Effector memory CD4-positive, alpha-beta T cell (primary cell): ENCODE results near the gene MPI.

Experiments
- DNase-seq, 3 donors: peaks; one replicate each; pipeline ENCODE4 v3.0.0-alpha.2; 2020
- H3K27ac ChIP-seq: 2 replicates; pipeline ENCODE4 v1.7.0; 2013; ENCODE audit warnings: mild to moderate bottlenecking, low read length, moderate library complexity; ENCODE audit not compliant: insufficient read depth, poor library complexity, severe bottlenecking
- H3K27me3 ChIP-seq: replicated peaks from 2 replicates; pipeline ENCODE4 v1.7.0; 2013; ENCODE audit warnings: mild to moderate bottlenecking, low read length; ENCODE audit not compliant: insufficient read depth, control insufficient read depth, poor library complexity, severe bottlenecking
- H3K36me3 ChIP-seq: 2 replicates; pipeline ENCODE4 v1.7.0; 2013; ENCODE audit warnings: mild to moderate bottlenecking, low read length, moderate library complexity; ENCODE audit not compliant: control insufficient read depth, insufficient read depth
- H3K4me1 ChIP-seq: 2 replicates; pipeline ENCODE4 v1.7.0; 2013; ENCODE audit warnings: low read length, mild to moderate bottlenecking; ENCODE audit not compliant: control insufficient read depth, insufficient read depth, poor library complexity, severe bottlenecking
- H3K4me3 ChIP-seq: 2 replicates; pipeline ENCODE4 v1.7.0; 2013; ENCODE audit warnings: low read length, low read depth, mild to moderate bottlenecking; ENCODE audit not compliant: insufficient read depth, poor library complexity, severe bottlenecking
- H3K9me3 ChIP-seq: 2 replicates; pipeline ENCODE4 v1.7.0; 2013; ENCODE audit warnings: mild to moderate bottlenecking, low read length, moderate library complexity; ENCODE audit not compliant: control insufficient read depth
- total RNA-seq, 3 donors: gene quantifications; one replicate each; lab custom pipeline; 2026; lab: John Stamatoyannopoulos, UW

Gene MPI, protein sequence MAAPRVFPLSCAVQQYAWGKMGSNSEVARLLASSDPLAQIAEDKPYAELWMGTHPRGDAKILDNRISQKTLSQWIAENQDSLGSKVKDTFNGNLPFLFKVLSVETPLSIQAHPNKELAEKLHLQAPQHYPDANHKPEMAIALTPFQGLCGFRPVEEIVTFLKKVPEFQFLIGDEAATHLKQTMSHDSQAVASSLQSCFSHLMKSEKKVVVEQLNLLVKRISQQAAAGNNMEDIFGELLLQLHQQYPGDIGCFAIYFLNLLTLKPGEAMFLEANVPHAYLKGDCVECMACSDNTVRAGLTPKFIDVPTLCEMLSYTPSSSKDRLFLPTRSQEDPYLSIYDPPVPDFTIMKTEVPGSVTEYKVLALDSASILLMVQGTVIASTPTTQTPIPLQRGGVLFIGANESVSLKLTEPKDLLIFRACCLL
- 32.9 to 42.6 (median 36.1) reads per million in 3 donors for total RNA-seq

- Histone ChIP-seq H3K9me3 (no peaks in the 10 kb centered on the region), H3K4me3 (peak within 1 kb of the TSS; percentile 94), H3K36me3 (peaks cover 7% of the 10 kb centered on the region), H3K27ac (peak within 1 kb of the TSS; percentile 79), H3K4me1 (peaks cover 26% of the 10 kb centered on the region), H3K27me3 (no peaks in the 10 kb centered on the region)
- peak; percentile 67 to 80 (median 73) for DNase-seq
Observed at GRCh38 chr15:74889883-74890664, at the start of gene MPI. Gene MPI, plus strand, starts transcription at chr15:74890042. Its CDS starts 32 bp downstream, at chr15:74890074.

- Histone ChIP-seq H3K27ac (no peak overlapping the region), H3K4me3 (no peak overlapping the region), H3K36me3 (peaks cover 43% of the 10 kb centered on the region), H3K4me1 (peaks cover 38% of the 10 kb centered on the region), H3K27me3 (no peaks in the 10 kb centered on the region), H3K9me3 (no peaks in the 10 kb centered on the region)
- no peak for DNase-seq
Observed at GRCh38 chr15:74840851-74841775, 48.7 kb upstream of the MPI start.

GRCh38 chr15:74841891-74842373 is 47.9 kb upstream of the MPI start:
- H3K4me3 ChIP-seq, result peak overlapping the region; percentile 88
- H3K9me3 ChIP-seq, result no peaks in the 10 kb centered on the region
- no peaks in the 10 kb centered on the region for H3K27me3 ChIP-seq
- no peak for DNase-seq
- no peak overlapping the region for H3K27ac ChIP-seq
- H3K4me1 ChIP-seq, result peaks cover 38% of the 10 kb centered on the region
- H3K36me3 ChIP-seq, result peaks cover 38% of the 10 kb centered on the region

- DNase-seq, result peak; percentile 87 to 89 (median 87)
- peak within 1 kb of the TSS; percentile 88 for H3K4me3 ChIP-seq
- peaks cover 38% of the 10 kb centered on the region for H3K4me1 ChIP-seq
- H3K27ac ChIP-seq, result peak within 1 kb of the TSS; percentile 73
- peaks cover 36% of the 10 kb centered on the region for H3K36me3 ChIP-seq
- no peaks in the 10 kb centered on the region for H3K9me3 ChIP-seq
- no peaks in the 10 kb centered on the region for H3K27me3 ChIP-seq
Observed at GRCh38 chr15:74842581-74843444, 47.0 kb upstream of the MPI start, which contains the start of gene ULK3. Gene ULK3, minus strand, starts transcription at chr15:74843156. Its CDS starts 51 bp downstream, at chr15:74843105.

- peaks cover 38% of the 10 kb centered on the region for H3K4me1 ChIP-seq
- H3K27ac ChIP-seq, result peak overlapping the region; percentile 73
- H3K36me3 ChIP-seq, result peaks cover 37% of the 10 kb centered on the region
- no peak for DNase-seq
- H3K27me3 ChIP-seq, result no peaks in the 10 kb centered on the region
- no peaks in the 10 kb centered on the region for H3K9me3 ChIP-seq
- H3K4me3 ChIP-seq, result peak overlapping the region; percentile 38
Observed at GRCh38 chr15:74843445-74843828, 46.4 kb upstream of the MPI start.

DNA sequence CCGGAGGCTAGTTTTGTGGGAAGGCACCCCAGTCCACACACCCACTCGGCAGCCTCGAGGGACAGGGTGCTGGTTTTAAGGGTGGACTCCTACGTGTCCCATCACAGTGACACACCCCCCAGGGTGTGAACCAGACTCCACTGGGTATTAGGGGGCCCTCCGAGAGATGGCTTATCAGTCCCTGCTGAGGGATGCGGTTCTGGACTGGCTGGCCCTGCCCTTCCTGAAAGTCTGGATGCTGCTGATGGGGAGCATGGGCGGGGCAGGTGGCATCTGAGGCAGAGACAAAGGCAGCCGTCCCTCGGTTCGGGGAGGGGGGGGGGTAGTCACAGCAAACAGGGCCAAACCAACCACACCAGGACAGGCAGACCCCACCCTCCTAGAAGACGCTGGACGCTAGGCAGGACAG is 45.9 kb upstream of the MPI start:
- DNase-seq, result peak in 2 of 3 donors; percentile 3 to 9
- Histone ChIP-seq H3K4me1 (peaks cover 38% of the 10 kb centered on the region), H3K4me3 (peak overlapping the region; percentile 38), H3K36me3 (peaks cover 35% of the 10 kb centered on the region), H3K9me3 (no peaks in the 10 kb centered on the region), H3K27ac (peak overlapping the region; percentile 73), H3K27me3 (no peaks in the 10 kb centered on the region)

GRCh38 chr15:74844319-74845207 is 45.3 kb upstream of the MPI start:
- Histone ChIP-seq H3K36me3 (peaks cover 29% of the 10 kb centered on the region), H3K4me1 (peaks cover 38% of the 10 kb centered on the region), H3K9me3 (no peaks in the 10 kb centered on the region), H3K4me3 (no peak overlapping the region), H3K27ac (peak overlapping the region; percentile 73), H3K27me3 (no peaks in the 10 kb centered on the region)
- DNase-seq, result no peak

DNA sequence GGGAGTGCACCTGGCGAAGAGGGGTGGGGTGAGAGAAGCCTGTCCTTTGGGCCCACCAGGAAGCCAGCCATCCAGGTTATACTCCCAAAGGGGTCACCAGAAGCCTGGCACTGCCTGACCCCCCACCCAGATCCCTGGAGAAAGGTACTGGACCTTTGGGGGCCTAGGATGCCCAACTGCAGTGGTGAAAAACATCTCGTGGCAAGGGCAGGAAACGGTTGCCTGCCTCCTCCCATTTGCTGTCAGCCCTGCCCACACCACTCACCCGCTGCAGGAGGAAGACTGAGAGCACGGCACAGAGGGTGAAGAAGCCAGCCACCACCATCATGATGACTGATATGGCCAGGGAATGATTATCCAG is 44.7 kb upstream of the MPI start:
- DNase-seq, result peak in 1 of 3 donors; percentile 31
- Histone ChIP-seq H3K4me3 (no peak overlapping the region), H3K4me1 (peaks cover 38% of the 10 kb centered on the region), H3K36me3 (peaks cover 34% of the 10 kb centered on the region), H3K9me3 (no peaks in the 10 kb centered on the region), H3K27ac (peak overlapping the region; percentile 73), H3K27me3 (no peaks in the 10 kb centered on the region)
